Measurements from ENCODE around the gene CCDC28A.
"Not testable (repeated sequence)": the region's sequence is repeated elsewhere in the genome, so short reads cannot be mapped to it uniquely, and the experiment has no call there.

CCDC28A gene

DNA sequence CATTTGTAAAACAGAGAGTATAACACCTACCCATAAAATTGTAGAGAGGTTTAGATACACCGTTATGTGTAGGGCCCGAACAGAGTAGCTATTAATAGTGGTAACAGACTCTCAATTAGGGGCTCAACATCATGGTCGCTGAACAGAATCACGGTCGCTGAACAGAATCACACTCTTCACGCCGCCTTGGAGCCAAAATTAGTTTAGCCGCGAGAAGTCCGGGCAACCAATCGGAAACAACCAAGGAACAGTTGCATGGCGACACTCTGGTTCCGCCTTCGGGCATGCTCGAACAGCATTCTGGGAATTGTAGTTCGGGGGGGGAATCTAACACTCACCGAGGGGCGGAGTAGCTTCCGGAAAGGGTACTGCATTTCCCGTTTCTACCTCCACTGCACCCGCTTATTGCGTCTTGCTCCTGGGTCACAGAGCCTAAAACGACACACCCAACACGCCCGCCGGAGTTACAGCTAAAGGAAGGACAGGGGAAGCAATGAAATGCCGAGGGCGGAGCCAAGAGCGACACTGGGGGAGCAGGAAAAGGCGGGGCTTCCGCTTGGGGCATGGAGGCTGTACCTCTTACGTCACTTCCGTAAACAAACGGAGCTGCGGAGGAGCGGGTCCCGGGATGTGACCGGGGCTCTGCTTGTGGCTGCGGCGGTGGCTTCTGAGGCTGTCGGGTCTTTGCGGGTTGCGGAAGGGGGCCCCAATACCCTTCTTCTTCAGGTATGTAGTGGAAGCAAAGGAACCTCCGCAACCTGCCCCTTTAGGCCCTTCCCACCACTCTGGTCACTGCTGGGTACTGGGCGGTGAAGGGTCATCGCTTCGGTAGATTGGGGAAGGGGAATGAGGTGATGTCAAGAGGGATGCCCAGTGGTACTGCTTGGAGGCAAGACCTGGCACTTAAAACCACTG lies at the start of gene CCDC28A:
TSS of gene CCDC28A (plus strand) at position 593 of the 915 bp plus-strand sequence. CDS start 2,352 bp downstream, outside the sequence.
- DNase-seq: peak; percentile 90

DNA sequence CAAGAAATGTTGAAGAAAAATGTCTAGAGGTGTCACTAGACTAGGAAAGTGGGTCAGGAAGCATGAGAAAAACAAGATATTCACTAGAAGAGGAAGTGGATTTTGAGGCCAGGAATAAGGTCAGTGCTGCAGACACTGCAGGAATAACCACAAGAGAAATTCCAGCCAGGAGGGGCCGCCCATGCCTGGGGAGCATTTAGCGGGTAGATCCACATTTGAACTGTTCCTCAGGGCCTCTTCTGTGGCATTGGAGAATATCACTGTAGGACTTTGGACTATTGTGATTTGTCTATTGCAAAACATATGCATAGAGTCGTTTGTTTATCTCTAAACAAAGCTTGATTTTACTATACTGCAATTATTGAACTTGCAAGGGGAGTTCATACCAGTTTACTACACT lies 49.6 kb upstream of the CCDC28A start:
- DNase-seq: no peak

DNA sequence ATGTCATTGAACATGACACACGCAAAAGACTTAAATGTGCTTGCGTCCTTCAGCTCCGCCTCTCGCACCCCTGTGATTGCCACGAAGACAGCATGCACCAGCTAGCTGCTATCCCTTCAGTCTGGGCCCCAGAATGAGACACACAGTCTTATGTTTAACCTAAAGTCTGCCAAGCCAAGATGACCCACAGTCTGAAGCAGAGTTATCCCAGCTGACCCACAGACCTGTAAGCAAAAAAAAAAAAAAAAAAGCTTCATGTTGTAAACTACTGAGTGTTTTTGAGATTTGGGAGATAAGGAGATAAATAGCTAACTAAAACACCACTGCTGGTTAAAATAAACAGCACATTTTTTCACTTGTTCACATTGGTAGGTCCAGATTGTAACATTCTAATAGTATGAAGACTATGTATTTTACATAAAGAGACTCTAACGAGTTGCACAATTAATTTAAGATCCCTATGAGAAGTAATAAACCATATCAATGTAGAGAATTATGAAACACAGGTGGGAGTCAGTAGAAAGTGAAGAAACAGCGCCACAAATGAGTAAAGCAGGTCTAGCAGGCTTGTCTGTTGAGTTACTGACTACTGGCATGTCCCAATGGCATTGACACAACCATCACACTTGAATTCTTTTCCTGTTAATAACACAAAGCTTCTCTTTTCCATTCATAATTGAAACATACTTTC lies 47.4 kb upstream of the CCDC28A start:
- no peak for DNase-seq

DNA sequence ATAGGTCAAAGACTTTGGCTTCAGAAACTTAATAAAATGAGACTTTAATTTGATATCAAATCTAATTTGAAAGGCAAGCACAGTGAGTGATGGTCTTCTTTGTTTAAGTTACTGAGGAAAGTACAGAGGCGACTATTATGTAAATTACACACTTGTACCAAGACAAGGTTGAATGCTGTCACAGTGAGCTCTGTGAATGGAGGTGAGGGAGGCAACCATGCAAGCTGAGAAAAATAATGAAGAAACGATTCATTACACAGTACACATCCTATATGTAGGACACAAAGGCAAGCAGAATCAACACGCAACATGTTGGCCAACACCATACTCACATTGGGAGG lies 46.8 kb upstream of the CCDC28A start:
- no peak for DNase-seq

DNA sequence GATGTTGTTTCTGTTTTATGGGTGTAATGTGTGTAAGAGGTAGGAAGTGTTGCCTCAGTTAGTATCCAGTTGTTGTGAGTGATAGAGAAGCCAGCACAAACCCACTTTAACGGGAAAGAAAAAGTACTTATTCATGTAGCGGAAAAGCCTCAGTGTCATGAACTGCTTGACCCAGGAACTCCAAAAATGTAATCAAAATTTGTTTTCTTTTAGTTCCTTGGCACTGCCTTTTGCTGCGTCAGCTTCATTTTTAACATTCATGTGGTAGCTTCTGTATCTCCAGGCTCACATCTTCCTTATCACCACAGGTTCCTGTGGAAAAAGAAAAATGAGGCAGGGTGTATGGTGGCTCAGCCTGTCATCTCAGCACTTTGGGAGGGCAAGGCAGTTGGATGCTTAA lies 46.4 kb upstream of the CCDC28A start:
- DNase-seq: no peak

DNA sequence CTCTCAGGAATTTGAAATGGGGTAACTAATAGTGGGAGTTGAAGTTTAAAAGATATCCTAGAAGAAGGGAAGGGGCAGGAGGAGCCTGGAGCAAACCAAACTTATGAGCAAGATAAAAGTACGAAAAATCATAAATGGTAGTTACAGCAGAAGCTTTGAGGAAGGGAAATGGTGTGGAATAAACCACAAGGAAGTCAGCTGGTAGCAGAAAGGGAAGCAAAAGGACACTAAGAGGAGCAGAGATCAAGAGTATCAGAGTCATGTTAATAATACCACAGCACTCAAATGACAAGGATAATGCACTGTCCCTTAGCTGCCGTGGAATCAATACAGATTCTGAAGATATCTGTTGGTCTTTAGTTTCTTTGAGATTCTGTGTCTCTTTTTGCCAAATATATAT lies 44.9 kb upstream of the CCDC28A start:
- no peak for DNase-seq

DNA sequence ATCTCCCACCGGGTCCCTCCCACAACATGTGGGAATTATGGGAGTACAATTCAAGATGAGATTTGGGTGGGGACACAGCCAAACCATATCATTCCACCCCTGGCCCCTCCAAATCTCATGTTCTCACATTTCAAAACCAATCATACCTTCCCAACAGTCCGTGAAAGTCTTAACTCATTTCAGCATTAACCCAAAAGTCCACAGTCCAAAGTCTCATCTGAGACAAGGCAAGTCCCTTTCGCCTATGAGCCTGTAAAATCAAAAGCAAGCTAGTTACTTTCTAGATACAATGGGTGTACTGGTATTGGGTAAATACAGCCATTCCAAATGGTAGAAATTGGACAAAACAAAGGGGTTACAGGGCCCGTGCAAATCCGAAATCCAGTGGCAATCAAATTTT lies 43.5 kb upstream of the CCDC28A start:
- DNase-seq: not testable (repeated sequence)

DNA sequence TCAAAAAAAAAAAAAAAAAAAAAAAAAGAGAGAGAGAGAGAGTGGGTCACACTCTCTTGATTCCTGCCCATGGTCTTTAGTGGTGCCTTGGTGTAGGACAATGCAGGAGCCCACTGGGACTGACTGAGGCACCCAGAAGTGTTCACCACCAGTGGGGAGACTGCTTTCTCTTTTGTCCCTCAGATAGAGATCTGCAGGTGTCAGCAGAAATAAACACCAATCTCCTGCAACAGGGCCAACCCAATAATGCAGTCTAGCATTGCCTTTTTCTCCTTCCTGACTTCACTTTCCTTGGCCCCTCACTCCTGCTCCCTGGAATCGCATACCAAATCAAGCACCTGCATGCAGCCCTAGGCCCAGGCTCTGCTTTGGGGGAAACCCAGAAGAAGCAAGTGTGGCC lies 39.0 kb upstream of the CCDC28A start:
- DNase-seq: no peak

DNA sequence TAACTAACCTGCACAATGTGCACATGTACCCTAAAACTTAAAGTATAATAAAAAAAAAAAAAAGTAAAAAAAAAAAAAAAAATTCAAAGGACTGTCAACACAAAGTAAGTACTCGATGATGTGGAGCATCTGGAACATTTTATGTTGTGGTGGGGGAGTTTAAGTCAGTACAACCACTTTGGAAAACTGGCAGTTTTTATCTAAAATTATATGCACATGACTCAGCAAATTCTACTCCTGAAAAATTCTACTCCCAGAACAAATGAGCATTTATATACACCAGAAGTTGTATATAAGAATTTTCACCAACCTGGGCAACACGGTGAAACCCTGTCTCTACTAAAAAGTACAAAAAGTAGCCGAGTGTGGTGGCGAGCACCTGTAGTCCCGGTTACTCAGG lies 36.9 kb upstream of the CCDC28A start:
- no peak for DNase-seq

DNA sequence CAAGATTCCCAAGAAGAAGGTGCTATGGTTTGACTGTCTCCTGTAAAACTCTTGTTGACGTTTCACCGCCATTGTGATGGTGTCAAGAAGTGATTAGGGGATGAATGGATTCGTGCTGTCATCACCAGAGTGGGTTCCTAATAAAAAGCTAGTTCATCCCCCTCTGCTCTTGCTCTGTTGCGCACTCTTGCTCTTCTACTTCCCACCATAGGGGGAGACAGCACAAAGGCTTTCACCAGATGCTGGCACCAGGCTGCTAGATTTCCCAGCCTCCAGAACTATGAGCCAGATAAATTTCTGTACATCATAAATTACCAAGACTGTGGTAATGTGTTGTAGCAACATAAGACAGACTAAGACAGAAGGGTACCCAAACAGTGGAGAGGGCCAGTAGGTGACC lies 21.6 kb upstream of the CCDC28A start:
- DNase-seq: no peak

DNA sequence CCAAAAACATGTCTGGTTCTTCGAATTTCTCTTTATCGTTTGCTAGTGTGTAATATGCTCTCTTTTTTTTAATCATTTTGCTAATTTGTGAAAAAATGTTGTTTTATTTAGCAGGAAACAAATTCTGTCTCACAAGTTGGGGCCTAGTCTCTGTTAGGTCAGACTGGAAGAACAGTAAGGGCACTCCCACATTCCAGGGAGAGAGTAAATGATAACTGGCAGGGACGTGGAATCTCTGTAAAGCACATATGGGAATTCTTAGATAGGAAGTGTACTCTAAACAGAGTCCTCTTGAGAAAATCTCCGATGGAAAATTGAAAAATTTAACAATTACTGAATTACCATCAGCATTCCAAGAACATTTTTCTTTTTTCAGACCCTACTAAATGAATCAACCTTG lies 16.4 kb upstream of the CCDC28A start:
- no peak for DNase-seq

DNA sequence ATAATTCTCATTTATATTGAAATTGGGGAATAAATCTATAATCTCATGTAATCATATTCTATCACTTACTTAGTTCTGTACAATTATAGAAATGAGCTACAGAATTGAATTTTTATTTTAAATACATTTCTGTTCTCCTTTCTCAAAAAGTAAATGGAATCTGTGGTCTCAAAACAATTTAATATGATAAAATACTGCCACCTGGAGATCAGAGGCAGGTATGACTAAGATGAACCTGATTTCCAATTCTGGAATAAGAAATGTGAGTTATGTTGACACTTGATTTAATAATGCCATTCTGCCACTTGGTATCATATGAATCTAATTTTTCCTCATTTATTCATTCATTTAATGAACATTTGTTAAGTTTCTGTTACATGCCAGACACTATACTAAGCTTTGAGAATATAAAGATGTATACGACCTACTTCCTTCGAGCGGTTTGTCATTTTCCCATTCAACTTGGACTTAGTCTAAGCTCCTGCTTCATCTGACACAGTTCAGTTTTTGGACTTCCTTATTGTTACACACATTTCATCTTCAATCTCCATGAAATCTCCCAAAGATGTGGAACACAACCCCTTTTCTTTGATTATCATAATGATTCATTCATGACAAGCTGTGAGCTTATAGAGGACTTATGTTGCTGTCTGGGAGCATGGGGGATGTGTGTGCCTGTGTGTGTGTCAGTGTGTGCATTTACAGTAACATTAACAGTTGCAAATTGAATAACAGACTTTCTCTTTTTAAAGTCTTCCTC lies 7.5 kb upstream of the CCDC28A start:
- no peak for DNase-seq

DNA sequence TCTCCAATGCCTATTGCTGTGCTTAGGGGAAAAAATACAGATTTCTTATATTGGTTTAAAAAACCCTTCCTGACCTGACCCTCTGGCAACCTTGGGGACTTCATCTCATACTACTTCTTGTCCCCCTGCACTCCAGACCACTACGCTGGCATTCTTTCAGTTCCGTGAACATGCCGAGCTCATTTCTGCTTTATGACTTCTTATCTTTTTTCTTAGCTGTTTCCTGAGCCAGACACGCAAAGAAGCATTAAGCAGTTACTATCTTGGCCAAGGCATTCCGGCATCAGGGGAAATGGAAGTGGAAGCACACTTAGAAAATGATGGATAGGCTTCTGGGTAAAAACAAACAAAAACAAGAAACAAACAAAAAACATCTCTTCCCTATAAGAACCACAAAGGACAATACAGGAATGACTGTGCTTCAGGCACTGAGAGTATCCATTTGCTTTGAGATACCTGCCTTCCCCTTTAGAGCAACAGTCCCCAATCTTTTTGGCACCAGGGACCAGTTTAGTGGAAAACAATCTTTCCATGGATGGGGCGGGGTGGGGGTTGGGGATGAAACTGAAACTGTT lies 4.4 kb upstream of the CCDC28A start:
- no peak for DNase-seq

DNA sequence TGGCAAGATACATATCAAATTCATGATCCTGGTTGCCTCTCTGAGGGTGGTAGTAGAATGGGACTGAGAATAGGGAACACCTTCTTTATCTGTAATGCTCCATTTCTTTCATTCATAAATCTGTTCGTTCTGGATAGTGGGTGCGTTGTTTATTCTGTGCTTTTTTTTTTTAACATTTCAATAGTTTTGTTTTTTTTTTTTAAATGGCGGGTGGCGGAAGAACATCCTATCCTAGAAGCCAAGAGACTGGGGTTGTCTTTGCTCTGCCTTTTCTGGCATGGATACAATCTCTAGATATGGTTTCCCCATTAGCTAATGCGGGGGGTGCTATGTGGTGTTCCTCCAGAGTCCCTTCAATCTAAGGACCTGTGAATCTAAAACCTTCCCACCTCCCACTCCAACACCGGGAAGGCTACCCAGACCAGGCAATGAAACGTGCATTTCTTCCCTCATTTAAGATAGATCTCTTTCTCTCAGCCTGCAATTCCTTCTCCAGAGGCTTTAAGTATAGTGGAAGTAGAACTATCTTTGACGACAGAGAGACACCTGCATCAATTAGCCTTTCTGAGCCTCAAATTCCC lies 883 bp upstream of the CCDC28A start:
- no peak for DNase-seq

DNA sequence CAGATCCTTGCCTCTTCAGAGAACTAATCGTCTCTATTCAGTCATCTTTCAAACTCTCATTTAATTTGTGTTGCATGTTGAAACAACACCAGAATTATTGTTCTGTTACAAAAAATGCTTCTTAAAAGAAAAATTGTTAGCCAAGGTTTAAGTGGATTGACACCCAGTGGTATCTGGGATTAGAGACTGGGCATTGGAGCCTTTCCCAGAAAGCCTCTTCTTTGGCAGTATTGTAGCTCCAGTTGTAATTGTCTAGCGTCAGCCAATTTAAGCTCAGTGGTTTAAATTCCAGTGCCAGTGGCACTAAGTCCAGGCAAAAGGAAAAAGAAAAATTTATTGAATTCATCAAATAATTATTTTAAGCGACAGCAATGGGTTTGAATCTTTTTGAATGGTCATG lies 801 bp downstream of the CCDC28A start:
- no peak for DNase-seq

DNA sequence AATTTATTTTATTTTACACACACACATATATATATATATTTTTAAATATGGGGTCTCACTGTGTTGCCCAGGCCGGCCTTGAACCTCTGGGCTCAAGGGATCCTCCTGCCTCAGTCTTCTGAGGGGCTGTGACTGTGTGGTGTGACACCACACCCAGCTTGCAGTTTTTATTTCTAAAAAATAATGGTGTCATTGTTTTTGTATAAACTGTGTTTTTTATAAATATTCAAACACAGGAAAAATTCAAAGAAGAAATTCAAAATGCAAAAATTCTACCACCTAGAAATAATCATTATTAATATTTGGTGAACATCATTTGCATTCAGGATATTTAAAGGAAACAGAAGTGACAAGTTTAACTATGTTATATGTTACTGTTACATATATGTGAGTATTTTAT lies 3.1 kb downstream of the CCDC28A start:
- no peak for DNase-seq

DNA sequence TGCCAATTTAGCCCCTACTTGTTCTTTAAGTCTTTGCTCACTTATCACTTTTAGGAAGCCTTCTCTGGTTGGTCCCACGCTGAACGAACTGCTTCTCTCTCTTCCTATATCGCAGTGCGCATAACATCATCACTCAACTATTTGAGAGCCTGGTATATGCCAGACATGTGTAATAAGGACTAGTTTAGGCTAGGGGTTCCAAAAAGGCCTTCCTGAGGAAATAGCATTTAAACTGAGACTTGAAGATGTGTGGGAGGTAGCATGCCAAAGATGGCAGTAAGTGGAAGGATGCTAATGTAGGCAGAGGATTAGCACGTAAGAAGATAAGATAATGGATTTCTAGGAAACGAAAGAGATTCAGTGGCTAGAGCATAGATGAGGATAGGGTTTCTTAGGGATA lies 4.8 kb downstream of the CCDC28A start:
- DNase-seq: no peak

DNA sequence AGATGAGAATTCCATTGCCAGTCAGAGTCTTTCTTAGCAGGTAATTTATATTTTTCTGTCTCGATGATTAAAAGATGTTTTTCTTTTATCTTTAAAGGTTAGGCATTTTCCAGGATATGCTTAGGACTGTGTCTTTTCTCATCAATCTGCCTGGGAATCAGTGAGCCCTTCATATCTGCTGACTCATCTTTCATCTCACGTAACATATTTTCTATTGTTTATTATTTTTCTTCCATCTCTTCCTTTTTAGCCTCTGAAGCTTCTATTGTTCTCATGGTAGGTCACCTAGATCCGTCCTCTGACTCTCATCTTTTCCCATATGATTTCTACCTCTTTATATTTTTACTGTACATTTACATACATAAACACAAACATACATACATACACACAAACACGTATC lies 8.7 kb downstream of the CCDC28A start:
- no peak for DNase-seq

DNA sequence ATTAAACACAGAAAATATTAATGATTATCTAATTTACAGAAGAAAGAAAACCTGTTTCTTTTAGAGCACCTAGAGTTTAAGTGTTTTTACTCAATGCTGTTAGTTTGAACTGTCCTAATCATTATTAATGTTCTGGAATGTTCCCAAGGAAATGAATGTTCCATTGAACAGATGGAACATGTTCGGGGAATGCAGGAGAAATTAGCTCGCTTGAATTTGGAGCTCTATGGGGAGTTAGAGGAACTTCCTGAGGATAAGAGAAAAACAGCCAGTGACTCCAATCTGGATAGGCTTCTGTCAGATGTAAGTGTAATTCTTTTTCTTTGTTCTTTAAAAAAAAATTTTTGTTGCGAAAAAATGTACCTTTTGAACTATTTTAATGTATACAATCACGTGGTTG lies 11.5 kb downstream of the CCDC28A start:
- no peak for DNase-seq

DNA sequence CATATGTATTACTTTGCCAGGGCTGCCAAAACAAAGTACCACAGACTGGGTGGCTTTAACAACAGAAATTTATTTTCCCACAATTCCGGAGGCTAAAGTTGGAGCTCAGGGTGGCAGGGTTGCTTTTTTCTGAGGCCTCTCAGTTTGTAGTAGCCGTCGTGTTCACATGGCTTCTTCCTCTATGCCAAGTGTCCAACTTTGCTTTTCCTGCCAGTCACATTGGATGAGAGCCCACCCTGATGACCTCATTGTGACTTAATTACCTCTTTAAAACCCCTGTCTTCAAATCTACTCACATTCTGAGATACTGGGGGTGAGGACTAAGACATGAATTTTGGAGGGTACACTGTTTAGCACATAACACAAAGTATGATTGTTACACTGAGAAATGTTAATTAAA lies 12.4 kb downstream of the CCDC28A start:
- no peak for DNase-seq

DNA sequence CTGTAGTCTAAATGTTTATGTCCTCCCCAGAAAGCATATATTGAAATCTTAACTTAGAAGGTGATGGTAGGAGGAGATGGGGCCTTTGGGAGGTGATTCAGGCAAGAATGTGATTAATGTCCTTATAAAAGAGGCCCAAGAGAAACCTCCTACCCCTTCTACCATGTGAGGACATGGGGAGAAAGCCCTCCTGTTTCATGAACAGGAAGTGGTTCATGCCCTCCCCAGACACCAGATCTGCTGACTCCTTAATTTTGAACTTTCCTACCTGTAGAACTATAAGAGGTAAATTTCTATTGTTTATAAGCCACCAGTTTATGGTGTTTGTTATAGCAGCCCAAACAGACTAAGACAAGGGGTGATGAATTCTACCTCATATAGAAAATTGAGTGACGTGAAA lies 13.6 kb downstream of the CCDC28A start:
- no peak for DNase-seq

DNA sequence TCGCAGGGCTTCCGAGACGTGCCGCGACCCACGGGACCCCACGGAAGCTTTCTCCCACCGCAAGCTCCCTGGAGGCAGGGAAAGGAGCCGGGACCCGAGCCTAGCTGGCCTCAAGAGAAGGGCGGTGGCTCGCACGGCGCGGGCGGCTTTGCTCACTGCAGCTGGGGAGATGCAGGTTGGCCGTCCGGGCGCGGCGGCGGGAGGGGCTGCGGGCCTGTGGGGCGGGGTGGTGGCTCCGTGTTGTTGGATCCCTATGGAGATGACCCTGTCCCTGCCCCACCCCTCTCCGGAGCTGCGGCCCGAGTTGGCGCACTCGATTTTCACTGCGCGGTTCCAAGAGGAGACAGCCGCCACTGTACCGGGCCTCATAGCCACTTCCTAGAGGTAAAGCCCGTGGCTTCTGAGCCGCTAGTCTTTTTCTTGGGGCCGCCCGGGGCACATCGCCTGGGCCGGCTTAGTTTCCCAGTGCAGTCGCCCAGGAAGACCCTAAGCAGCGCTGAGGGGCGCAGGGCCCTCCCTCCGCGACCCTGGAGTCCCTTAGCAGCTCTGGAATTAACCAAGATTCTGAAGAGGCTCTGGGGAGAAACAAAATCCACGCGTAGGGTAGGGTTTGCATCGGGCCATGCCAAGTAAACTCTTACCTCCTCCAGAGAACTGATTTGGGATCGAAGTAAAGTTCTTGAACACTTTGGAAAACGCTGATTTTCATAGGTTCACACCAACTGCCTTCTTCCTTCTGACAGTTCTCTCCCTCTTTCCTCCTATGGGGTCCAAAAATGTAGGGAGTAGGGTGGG lies 22.4 kb downstream of the CCDC28A start, which contains the start of gene ECT2L:
TSS of gene ECT2L (plus strand) at position 279 of the 795 bp plus-strand sequence. CDS start 17,188 bp downstream, outside the sequence.
- DNase-seq: no peak
